GM12874 (cell line): Measurements from ENCODE around the gene CDC42SE2.

Experiments
- TF ChIP-seq, protein P1 (sequence below): IDR thresholded peaks from 2 replicates; pipeline ENCODE4 v1.5.1; 2011; ENCODE audit warnings: low read depth, mild to moderate bottlenecking, control low read depth, low read length, moderate library complexity; ENCODE audit not compliant: insufficient read depth

CDC42SE2 gene

DNA sequence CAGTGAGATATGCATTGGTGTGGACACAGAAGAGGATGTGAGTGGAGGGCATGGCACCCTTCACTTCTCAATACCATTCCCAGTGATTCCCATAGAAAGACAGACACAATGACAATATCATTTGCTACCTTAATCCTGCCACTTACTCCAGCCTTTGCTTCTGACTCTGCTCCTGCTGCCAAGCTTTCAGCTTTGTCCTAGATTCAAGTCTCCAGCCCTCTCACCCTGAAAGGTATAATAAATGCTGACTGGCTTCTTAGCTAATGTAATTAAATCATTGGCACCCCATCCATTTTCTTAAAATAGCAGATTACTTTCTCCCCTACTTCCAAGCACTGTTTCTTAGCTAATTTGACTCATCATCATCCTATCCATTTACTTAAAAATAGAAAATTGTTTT, 41.1 kb upstream of the CDC42SE2 start:
- TF ChIP-seq, protein P1, sequence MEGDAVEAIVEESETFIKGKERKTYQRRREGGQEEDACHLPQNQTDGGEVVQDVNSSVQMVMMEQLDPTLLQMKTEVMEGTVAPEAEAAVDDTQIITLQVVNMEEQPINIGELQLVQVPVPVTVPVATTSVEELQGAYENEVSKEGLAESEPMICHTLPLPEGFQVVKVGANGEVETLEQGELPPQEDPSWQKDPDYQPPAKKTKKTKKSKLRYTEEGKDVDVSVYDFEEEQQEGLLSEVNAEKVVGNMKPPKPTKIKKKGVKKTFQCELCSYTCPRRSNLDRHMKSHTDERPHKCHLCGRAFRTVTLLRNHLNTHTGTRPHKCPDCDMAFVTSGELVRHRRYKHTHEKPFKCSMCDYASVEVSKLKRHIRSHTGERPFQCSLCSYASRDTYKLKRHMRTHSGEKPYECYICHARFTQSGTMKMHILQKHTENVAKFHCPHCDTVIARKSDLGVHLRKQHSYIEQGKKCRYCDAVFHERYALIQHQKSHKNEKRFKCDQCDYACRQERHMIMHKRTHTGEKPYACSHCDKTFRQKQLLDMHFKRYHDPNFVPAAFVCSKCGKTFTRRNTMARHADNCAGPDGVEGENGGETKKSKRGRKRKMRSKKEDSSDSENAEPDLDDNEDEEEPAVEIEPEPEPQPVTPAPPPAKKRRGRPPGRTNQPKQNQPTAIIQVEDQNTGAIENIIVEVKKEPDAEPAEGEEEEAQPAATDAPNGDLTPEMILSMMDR, result no peak

DNA sequence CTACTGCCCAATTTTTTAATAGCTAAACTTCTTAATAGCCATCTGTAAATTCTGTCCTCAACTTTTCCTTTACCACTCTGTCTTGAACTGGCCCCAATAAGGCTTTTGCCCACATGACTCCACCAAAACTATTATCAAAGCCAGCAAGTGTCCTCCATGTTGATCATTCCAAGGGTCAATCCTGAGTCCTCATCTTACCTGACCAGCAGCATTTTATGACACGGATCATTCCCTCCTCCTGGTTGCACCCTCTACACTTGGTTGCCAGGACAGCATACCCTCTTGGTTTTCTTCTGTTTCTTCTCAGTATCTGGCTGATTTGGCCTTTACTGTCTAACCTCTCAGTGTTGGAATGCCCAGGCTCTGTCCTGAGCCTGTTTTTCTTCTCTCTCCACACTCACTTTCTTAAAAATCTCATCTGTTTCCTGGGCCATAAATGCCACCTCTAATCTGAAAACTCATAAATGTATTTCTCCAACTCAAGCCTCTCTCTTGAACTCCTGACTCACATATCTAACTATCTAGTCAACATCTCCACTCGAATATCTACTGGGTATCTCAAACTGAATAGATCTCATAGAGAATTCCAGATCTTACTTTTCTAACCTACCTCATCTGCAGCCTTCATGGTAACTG, 40.0 kb upstream of the CDC42SE2 start:
- TF ChIP-seq, protein P1, result no peak

DNA sequence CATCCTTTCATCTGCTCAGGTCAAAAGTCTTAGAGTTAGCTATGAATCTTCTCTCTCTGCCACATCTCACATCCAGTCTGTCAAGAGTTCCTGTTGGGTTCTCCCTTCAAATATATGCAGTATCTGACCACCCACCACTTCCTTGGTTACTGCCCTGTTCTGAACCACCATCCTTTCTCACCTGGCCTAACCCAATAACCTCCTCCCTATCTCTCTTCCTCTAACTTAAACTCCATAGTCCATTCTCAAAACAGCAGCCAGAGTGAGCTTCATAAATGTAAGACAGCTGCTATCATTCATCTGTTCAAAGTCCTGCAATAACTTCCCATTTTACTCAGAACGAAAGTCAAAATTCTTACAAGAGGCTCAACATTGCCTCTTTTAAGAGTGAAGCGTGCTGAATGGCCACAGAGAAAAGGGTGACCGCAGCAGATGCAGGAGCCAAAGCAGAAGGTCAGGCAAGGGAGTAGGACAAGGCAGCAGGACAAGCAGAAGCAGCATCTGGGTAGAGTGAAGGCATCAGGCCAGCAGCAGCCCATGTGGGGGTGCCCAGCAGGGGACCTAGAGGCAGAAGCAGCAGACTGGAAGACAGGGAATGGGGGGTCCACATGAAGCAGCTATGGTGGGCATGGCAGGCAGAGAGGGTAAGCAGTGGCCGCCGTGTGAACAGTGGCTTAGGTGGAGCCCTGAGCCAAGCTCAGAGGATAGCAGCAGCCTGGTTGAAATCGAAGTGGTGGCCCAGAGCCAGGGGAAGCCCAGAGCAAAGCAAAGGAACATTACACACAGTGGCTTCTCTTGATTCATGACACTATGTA, 39.3 kb upstream of the CDC42SE2 start:
- TF ChIP-seq, protein P1, result no peak

DNA sequence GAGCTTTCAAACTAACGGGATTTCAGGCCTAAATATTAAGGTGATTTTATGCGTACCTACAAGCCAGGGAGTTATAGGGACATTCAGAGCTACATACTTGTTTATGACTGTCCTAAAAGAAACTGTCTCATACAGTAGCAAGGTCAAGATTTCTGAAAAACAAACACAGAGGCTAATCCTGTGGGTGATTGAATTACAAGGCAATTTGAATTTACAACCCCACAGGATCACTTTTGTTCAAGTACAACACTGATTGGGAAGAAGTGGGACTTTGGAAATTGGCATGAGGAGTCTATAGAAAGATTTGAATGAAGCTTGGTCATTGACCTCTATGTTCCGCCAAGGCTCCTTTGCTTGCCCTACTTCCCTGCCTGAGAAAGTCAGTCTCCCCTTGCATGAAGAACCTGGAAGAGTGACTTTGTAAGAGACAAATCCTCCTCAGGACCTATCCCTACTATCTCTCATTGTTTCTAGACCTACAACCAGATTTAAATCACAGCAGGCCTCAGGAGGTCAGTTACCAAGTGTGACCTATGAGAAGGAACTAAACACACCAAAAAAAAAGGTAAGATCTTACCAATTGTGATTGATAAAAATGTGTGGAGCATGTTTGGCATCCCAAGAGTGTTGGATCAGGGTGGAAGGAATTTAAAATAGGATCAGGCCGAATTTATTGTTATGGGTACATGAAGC, 38.4 kb upstream of the CDC42SE2 start:
- TF ChIP-seq, protein P1, result no peak

DNA sequence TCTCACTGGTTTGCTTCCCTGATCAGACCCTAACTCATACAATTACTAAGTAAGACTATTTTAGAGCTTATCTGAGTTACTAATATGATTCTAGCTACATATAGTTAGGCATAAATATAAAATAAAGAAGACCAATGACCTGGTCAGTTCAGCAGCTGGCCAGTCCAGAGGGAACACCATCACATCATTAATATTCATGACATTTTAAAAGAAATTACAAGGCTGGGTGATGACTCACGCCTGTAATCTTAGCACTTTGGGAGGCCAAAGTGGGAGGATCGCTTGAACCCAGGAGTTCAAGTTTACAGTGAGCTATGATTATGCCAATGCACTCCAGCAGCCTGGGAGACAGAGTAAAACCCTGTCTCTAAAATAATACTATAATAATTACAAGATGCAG, 37.0 kb upstream of the CDC42SE2 start:
- TF ChIP-seq, protein P1, result no peak

DNA sequence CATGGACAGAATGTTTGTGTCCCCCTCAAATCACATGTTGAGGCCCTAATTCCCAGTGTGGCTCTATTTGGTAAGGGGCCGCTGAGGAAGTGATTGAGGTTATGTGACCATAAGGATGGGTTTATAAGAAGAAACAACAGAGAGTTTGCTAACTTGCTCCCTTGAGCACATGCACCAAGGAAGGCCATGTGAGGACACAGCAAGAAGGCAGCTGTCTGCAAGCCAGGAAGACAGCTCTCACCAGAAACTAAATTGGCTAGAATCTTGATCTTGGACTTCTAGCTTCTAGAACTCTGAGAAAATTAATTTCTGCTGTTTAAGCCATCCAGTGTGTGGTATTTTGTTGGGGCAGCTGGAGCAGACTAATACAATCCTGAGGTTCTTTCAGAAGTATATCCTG, 35.2 kb upstream of the CDC42SE2 start:
- TF ChIP-seq, protein P1, result no peak

DNA sequence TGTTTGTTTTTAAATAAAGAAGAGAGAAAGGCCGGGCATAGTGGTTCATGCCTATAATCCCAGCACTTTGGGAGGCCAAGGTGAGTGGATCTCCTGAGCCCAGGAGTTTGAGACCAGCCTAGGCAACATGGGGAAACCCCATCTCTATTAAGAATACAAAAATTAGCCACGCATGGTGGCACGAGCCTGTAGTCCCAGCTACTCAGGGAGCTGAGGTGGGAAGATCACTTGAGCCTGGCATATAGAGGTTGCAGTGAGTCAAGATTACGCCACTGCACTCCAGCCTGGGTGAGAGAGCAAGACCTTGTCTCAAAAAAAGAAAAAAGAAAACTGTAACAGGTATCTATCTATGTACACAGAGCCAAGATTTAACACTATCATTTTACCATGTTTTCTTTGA, 34.2 kb upstream of the CDC42SE2 start:
- TF ChIP-seq, protein P1, result no peak
